ENCODE data around the gene ACIN1. TPM values are rescaled to one million over a fixed set of nuclear protein-coding genes. Genes with fewer than 3 reads are reported as not detected.

ACIN1 gene
- total and polyA plus RNA-seq, 2 experiments from 2014 or later: 76.1 to 172 TPM

DNA sequence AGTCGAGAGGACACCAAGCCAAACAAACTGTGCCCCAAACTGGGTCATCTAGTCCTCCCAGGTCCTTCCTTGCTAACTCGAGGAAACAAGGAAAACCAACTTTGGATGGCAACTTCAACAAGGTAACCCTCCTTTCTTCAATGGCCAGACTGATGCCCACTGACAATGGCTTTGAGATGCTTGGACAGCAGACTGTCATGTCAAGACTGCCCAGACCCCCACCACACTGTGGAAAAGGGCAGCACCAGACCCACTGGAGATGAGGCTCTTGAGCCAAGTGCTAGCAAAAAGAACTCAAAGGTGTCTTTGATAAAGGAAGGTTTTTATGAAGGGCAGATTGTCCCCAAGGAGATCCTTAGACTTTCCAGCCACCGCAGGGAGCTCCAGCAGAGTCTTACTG is 28.6 kb downstream of the ACIN1 start (continued):
- TF ChIP-seq, protein P1, sequence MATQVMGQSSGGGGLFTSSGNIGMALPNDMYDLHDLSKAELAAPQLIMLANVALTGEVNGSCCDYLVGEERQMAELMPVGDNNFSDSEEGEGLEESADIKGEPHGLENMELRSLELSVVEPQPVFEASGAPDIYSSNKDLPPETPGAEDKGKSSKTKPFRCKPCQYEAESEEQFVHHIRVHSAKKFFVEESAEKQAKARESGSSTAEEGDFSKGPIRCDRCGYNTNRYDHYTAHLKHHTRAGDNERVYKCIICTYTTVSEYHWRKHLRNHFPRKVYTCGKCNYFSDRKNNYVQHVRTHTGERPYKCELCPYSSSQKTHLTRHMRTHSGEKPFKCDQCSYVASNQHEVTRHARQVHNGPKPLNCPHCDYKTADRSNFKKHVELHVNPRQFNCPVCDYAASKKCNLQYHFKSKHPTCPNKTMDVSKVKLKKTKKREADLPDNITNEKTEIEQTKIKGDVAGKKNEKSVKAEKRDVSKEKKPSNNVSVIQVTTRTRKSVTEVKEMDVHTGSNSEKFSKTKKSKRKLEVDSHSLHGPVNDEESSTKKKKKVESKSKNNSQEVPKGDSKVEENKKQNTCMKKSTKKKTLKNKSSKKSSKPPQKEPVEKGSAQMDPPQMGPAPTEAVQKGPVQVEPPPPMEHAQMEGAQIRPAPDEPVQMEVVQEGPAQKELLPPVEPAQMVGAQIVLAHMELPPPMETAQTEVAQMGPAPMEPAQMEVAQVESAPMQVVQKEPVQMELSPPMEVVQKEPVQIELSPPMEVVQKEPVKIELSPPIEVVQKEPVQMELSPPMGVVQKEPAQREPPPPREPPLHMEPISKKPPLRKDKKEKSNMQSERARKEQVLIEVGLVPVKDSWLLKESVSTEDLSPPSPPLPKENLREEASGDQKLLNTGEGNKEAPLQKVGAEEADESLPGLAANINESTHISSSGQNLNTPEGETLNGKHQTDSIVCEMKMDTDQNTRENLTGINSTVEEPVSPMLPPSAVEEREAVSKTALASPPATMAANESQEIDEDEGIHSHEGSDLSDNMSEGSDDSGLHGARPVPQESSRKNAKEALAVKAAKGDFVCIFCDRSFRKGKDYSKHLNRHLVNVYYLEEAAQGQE (IDR thresholded peaks at IDR 0.05; ENCODE audit: unreplicated experiment): no peak
- TF ChIP-seq JUNB (IDR thresholded peaks at IDR 0.05; ENCODE audit: unreplicated experiment): no peak
- no peak for TF ChIP-seq STAT1 (IDR thresholded peaks at IDR 0.05; ENCODE audit: unreplicated experiment)
- no peak for TF ChIP-seq POLR2AphosphoS5 (IDR thresholded peaks at IDR 0.05; ENCODE audit: low read depth)

DNA sequence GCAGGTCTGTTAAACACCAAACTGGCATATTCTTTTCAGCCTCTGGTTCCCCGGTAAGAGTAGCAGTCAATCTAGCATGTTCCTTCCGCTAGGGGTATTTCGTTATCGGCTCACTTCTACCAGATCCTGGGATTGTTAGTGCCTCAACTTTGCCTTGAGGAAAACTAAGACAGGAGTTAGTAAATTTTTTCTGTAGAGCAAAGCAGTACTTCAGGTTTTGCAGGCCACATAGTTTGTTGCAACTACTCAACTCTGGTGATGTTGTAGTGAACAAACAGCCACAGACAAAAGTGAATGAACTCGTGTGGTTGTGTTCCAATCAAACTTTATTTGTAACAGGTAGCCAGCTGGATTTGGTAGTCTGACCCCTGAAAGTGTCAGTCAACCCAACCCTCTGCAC is 31.3 kb downstream of the ACIN1 start:
- Mint-ChIP-seq H3K4me1 (peaks cover 18% of the 10 kb centered on the region), H3K27me3 (ENCODE audit: insufficient read depth, low read depth, poor library complexity) (peaks cover 16% of the 10 kb centered on the region), H3K27ac (no peak overlapping the region), H3K9me3 (no peaks in the 10 kb centered on the region), H3K4me3 (no peak overlapping the region; the same call in 2 of the 3 replicates), H3K36me3 (ENCODE audit: low read depth) (peaks cover 98% of the 10 kb centered on the region)
- DNase-seq (ENCODE audit: low spot score) (no peak), ATAC-seq (no peak)
- Histone ChIP-seq H3K36me3 (ENCODE audit: insufficient read depth) (peaks cover 71% of the 10 kb centered on the region), H3K4me1 (ENCODE audit: insufficient read depth) (peaks cover 4% of the 10 kb centered on the region; the same call in 1 of the 2 replicates), H3K27me3 (ENCODE audit: insufficient read depth) (no peaks in the 10 kb centered on the region), H3K79me2 (replicated peaks; ENCODE audit: insufficient read depth) (peaks cover 50% of the 10 kb centered on the region), H3K4me2 (no peak overlapping the region), H2AFZ (no peak overlapping the region), H3F3A (replicated peaks; ENCODE audit: low read depth) (peaks cover 75% of the 10 kb centered on the region), H4K20me1 (replicated peaks; ENCODE audit: insufficient read depth) (peaks cover 60% of the 10 kb centered on the region), H3K4me3 (no peak overlapping the region), H3K9me2 (ENCODE audit: insufficient read depth) (no peaks in the 10 kb centered on the region), H3K27ac (ENCODE audit: low read depth) (no peak overlapping the region)
- TF ChIP-seq, protein P2, sequence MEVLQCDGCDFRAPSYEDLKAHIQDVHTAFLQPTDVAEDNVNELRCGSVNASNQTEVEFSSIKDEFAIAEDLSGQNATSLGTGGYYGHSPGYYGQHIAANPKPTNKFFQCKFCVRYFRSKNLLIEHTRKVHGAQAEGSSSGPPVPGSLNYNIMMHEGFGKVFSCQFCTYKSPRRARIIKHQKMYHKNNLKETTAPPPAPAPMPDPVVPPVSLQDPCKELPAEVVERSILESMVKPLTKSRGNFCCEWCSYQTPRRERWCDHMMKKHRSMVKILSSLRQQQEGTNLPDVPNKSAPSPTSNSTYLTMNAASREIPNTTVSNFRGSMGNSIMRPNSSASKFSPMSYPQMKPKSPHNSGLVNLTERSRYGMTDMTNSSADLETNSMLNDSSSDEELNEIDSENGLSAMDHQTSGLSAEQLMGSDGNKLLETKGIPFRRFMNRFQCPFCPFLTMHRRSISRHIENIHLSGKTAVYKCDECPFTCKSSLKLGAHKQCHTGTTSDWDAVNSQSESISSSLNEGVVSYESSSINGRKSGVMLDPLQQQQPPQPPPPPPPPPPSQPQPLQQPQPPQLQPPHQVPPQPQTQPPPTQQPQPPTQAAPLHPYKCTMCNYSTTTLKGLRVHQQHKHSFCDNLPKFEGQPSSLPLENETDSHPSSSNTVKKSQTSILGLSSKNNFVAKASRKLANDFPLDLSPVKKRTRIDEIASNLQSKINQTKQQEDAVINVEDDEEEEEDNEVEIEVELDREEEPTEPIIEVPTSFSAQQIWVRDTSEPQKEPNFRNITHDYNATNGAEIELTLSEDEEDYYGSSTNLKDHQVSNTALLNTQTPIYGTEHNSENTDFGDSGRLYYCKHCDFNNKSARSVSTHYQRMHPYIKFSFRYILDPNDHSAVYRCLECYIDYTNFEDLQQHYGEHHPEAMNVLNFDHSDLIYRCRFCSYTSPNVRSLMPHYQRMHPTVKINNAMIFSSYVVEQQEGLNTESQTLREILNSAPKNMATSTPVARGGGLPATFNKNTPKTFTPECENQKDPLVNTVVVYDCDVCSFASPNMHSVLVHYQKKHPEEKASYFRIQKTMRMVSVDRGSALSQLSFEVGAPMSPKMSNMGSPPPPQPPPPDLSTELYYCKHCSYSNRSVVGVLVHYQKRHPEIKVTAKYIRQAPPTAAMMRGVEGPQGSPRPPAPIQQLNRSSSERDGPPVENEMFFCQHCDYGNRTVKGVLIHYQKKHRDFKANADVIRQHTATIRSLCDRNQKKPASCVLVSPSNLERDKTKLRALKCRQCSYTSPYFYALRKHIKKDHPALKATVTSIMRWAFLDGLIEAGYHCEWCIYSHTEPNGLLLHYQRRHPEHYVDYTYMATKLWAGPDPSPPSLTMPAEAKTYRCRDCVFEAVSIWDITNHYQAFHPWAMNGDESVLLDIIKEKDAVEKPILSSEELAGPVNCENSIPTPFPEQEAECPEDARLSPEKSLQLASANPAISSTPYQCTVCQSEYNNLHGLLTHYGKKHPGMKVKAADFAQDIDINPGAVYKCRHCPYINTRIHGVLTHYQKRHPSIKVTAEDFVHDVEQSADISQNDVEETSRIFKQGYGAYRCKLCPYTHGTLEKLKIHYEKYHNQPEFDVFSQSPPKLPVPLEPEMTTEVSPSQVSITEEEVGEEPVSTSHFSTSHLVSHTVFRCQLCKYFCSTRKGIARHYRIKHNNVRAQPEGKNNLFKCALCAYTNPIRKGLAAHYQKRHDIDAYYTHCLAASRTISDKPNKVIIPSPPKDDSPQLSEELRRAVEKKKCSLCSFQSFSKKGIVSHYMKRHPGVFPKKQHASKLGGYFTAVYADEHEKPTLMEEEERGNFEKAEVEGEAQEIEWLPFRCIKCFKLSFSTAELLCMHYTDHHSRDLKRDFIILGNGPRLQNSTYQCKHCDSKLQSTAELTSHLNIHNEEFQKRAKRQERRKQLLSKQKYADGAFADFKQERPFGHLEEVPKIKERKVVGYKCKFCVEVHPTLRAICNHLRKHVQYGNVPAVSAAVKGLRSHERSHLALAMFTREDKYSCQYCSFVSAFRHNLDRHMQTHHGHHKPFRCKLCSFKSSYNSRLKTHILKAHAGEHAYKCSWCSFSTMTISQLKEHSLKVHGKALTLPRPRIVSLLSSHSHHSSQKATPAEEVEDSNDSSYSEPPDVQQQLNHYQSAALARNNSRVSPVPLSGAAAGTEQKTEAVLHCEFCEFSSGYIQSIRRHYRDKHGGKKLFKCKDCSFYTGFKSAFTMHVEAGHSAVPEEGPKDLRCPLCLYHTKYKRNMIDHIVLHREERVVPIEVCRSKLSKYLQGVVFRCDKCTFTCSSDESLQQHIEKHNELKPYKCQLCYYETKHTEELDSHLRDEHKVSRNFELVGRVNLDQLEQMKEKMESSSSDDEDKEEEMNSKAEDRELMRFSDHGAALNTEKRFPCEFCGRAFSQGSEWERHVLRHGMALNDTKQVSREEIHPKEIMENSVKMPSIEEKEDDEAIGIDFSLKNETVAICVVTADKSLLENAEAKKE (CRISPR knock-in tag; IDR thresholded peaks at IDR 0.05): no peak
- TF ChIP-seq, protein P3, sequence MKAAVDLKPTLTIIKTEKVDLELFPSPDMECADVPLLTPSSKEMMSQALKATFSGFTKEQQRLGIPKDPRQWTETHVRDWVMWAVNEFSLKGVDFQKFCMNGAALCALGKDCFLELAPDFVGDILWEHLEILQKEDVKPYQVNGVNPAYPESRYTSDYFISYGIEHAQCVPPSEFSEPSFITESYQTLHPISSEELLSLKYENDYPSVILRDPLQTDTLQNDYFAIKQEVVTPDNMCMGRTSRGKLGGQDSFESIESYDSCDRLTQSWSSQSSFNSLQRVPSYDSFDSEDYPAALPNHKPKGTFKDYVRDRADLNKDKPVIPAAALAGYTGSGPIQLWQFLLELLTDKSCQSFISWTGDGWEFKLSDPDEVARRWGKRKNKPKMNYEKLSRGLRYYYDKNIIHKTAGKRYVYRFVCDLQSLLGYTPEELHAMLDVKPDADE (IDR thresholded peaks at IDR 0.05): no peak
- TF ChIP-seq, protein P4, sequence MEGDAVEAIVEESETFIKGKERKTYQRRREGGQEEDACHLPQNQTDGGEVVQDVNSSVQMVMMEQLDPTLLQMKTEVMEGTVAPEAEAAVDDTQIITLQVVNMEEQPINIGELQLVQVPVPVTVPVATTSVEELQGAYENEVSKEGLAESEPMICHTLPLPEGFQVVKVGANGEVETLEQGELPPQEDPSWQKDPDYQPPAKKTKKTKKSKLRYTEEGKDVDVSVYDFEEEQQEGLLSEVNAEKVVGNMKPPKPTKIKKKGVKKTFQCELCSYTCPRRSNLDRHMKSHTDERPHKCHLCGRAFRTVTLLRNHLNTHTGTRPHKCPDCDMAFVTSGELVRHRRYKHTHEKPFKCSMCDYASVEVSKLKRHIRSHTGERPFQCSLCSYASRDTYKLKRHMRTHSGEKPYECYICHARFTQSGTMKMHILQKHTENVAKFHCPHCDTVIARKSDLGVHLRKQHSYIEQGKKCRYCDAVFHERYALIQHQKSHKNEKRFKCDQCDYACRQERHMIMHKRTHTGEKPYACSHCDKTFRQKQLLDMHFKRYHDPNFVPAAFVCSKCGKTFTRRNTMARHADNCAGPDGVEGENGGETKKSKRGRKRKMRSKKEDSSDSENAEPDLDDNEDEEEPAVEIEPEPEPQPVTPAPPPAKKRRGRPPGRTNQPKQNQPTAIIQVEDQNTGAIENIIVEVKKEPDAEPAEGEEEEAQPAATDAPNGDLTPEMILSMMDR (conservative IDR thresholded peaks at IDR 0.05; ENCODE audit: low read depth in 2 of 2): no peak
- no peak for TF ChIP-seq POLR2AphosphoS5 (IDR thresholded peaks at IDR 0.05; ENCODE audit: low read depth)
- no peak for TF ChIP-seq JUNB (IDR thresholded peaks at IDR 0.05; ENCODE audit: unreplicated experiment)
- no peak for TF ChIP-seq NANOG (IDR thresholded peaks at IDR 0.05; ENCODE audit: borderline replicate concordance)
- TF ChIP-seq EZH2phosphoT487 (IDR thresholded peaks at IDR 0.05; ENCODE audit: unreplicated experiment): no peak
- TF ChIP-seq ZNF114 (CRISPR knock-in tag; IDR thresholded peaks at IDR 0.05): no peak

Data from GM23338 (cell line).